ENCODE data around the gene TNFRSF11A.

TNFRSF11A gene

DNA sequence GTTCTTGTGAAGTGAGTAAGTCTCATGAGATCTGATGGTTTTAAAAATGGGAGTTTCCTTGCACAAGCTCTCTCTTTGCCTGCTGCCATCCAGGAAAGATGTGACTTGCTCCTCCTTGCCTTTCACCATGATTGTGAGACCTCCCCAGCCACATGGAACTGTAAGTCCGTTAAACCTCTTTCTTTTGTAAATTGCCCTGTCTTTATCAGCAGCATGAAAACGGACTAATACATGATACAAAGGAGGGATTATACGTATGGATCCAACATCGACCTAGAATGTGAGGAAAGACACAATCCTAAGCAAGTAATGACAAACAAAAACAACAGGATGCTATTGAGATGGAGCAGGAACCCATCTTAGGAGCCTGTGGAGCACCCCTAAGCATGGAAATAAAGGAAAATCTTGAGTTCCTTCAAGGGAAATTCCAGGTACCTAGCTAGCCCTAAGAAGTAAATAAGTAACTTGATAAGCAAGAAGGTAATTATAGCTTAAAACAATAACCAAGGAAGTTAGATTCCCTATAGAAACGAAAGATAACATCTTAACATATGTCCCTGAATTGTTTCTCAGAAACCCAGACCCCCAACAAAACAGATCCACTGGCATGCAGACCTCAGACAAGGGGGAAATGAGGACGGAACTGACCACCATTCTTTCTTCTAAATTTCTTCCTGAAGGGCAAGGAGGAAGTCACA, 1.5 kb upstream of the TNFRSF11A start:
- Histone ChIP-seq H3K27me3 (peaks cover 27% of the 10 kb centered on the region), H3K4me1 (no peaks in the 10 kb centered on the region), H3K36me3 (no peaks in the 10 kb centered on the region), H3K9me3 (no peaks in the 10 kb centered on the region), H3K4me3 (ENCODE audit: low read depth, low read length) (no peak overlapping the region)
- no peak for DNase-seq
- TF ChIP-seq, protein P1, sequence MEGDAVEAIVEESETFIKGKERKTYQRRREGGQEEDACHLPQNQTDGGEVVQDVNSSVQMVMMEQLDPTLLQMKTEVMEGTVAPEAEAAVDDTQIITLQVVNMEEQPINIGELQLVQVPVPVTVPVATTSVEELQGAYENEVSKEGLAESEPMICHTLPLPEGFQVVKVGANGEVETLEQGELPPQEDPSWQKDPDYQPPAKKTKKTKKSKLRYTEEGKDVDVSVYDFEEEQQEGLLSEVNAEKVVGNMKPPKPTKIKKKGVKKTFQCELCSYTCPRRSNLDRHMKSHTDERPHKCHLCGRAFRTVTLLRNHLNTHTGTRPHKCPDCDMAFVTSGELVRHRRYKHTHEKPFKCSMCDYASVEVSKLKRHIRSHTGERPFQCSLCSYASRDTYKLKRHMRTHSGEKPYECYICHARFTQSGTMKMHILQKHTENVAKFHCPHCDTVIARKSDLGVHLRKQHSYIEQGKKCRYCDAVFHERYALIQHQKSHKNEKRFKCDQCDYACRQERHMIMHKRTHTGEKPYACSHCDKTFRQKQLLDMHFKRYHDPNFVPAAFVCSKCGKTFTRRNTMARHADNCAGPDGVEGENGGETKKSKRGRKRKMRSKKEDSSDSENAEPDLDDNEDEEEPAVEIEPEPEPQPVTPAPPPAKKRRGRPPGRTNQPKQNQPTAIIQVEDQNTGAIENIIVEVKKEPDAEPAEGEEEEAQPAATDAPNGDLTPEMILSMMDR (IDR thresholded peaks at IDR 0.05; ENCODE audit: low read depth, low read length): no peak

DNA sequence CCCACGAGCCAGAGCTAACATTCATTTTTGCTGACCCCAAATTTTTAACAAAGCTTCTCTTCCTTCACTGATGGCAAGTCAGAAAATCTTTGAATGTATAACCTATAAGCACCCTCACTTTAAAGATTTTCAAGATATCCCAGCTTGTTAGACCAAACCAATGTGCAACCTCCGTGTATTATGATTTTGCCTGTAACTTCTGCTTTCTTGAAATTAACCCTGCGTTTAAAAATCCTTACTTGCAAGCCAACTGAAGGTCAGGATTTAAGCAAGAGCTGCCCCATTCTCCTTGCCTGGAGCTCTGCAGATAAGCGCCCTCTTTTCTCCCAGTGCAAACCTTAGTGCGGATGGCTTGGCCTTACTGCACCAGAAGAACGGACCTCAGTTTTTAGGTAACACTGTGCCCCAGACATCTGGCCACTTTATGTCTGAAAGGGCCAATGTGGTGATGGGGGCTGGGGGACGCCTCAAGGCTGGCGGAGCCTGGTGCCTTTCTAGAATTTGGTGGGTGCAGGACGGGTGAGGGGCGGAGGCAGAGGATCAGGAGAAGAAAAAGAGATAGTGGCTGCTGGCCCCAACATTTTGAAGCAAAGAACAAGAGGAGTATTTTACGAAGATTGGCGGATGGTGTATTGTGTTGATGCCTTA, 805 bp upstream of the TNFRSF11A start:
- TF ChIP-seq, protein P1 (IDR thresholded peaks at IDR 0.05; ENCODE audit: low read depth, low read length): no peak
- no peaks in the 10 kb centered on the region for H3K36me3 ChIP-seq
- no peak for DNase-seq
- H3K4me3 ChIP-seq (ENCODE audit: low read depth, low read length): no peak overlapping the region
- H3K27me3 ChIP-seq: peaks cover 27% of the 10 kb centered on the region
- H3K9me3 ChIP-seq: no peaks in the 10 kb centered on the region
- no peaks in the 10 kb centered on the region for H3K4me1 ChIP-seq

DNA sequence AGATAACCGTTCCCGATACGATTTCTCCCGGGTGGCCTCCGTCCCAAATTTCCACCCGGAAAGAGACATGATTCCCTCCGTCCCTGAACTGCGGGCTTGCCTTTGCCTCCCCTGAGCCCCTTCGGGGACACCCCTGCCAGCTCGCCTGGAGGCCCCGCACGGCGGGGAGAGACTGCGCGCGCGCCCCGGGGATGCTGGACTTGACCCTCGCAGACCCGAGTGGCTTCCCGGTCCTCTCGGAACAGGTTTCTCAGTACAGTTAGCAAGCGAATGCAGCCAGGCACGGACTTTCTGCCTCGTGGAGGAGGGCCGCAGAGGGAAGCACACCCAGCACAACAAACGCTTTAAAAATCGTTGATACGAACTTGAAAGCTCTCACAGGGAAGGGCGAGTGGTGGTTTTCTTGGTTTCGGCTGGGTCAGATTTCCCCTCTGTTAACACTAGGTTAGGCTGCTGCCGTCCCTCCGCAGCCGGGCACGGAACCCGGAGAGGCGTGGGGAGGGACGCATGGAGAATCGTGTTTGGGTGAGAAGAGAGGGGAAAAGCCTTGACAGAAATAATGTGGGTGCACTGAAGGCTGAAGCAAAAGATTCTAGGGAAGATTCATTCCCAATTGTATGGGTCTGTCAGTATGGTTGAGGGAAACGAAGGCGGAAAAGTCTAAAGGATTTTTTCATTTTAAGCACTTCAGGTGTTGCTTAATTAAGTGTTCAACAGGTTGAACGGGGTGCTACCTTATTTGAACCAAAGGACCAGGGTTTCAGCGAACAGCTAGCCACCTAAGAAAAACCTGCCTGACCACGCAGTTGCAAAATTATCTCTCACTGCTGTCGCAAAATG, 916 bp downstream of the TNFRSF11A start:
- Histone ChIP-seq H3K4me3 (ENCODE audit: low read depth, low read length) (no peak overlapping the region), H3K27me3 (peaks cover 27% of the 10 kb centered on the region), H3K9me3 (no peaks in the 10 kb centered on the region), H3K36me3 (no peaks in the 10 kb centered on the region), H3K4me1 (no peaks in the 10 kb centered on the region)
- DNase-seq: no peak
- TF ChIP-seq, protein P1 (IDR thresholded peaks at IDR 0.05; ENCODE audit: low read depth, low read length): no peak

DNA sequence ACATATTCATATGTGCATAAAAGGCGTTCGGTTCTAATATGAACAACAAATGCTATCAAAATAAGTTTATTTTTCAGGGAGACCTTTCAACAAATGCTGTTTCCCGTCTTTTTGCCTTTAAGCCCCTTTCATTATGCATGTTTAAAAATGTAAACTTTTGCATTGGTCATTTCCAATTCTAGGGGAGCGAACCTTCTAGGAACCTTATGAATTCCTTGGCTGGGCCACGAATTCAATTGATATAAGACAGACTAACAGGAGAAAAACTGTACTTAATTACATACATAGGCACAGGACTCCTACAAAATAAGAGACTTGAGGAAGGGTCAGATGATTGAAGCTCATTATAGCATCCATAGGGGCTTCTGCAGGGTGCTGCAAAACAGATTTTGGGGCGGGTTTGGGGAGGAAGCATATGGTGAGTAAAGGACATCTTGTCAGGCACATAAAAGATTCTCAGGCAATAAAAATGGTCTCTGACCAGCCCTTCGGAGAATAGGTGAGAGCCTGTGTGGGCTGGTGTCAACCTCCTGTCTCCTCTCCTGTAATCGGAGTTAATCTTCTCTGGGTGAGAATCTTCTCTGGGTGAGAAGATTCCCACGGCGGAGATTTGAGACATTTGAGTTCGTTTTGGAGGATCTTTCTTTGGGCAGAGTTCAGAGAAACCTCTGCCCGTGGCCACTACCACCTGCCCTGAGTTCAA, 1.7 kb downstream of the TNFRSF11A start:
- TF ChIP-seq, protein P1 (IDR thresholded peaks at IDR 0.05; ENCODE audit: low read depth, low read length): no peak
- no peak overlapping the region for H3K4me3 ChIP-seq (ENCODE audit: low read depth, low read length)
- no peaks in the 10 kb centered on the region for H3K4me1 ChIP-seq
- peaks cover 27% of the 10 kb centered on the region for H3K27me3 ChIP-seq
- DNase-seq: no peak
- H3K9me3 ChIP-seq: no peaks in the 10 kb centered on the region
- H3K36me3 ChIP-seq: no peaks in the 10 kb centered on the region

DNA sequence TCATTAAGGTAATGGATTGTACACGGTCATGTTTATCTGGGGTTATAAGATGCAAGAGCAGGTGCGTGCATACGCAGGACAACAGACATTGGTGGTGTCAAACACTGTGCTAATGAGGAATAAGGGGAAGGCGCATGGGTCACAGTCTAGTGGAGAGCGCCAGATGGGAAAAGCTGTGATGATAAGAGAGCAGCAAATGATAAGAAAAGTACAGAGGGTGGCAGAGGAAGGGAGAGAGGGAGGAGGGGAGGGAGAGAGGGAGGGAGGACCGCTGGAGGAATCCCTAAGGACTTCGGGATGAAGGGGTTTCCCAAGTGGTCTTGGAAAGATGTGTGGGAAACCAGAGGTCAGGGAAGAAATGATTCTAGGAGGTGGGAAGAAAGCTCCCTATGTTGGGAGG, 2.9 kb downstream of the TNFRSF11A start:
- Histone ChIP-seq H3K27me3 (peaks cover 27% of the 10 kb centered on the region), H3K36me3 (no peaks in the 10 kb centered on the region), H3K4me3 (ENCODE audit: low read depth, low read length) (no peak overlapping the region), H3K9me3 (no peaks in the 10 kb centered on the region), H3K4me1 (no peaks in the 10 kb centered on the region)
- no peak for DNase-seq
- TF ChIP-seq, protein P1 (IDR thresholded peaks at IDR 0.05; ENCODE audit: low read depth, low read length): no peak
